Small intestine (tissue), 7 donors: ENCODE measurements around the gene TYW1B. TPM values are rescaled to one million over a fixed set of nuclear protein-coding genes. Genes with fewer than 3 reads are reported as not detected.
"Not testable (repeated sequence)": the region's sequence is repeated elsewhere in the genome, so short reads cannot be mapped to it uniquely, and the experiment has no call there.

Experiments
- DNase-seq, 2 donors: peaks; one replicate each; pipeline versions ENCODE4 v3.0.0 to v3.0.0-alpha.2; 2013
- FAIRE-seq: peaks from 2 replicates; lab custom pipeline; 2012; peaks lifted over from hg19 to GRCh38; lab: Jason Lieb, UNC
- H3K27ac ChIP-seq, 3 donors: one replicate each; pipeline ENCODE4 v1.5.1; 2013; ENCODE audit warnings: low read length in 2 of 3, mild to moderate bottlenecking in 2 of 3, control low read depth in 1 of 3, inconsistent platforms in 1 of 3, low read depth in 1 of 3, moderate library complexity in 1 of 3
- H3K27me3 ChIP-seq, 3 donors: one replicate each; pipeline ENCODE4 v1.6.1; 2013; ENCODE audit warnings: low read length in 3 of 3, inconsistent platforms in 1 of 3; ENCODE audit not compliant: control insufficient read depth in 3 of 3, insufficient read depth in 3 of 3
- H3K36me3 ChIP-seq, 3 donors: one replicate each; pipeline ENCODE4 v1.6.1; 2013; ENCODE audit warnings: low read length in 3 of 3, inconsistent platforms in 1 of 3, low read depth in 1 of 3, mild to moderate bottlenecking in 1 of 3, moderate library complexity in 1 of 3; ENCODE audit not compliant: control insufficient read depth in 3 of 3, insufficient read depth in 2 of 3
- H3K4me1 ChIP-seq, 3 donors: one replicate each; pipeline ENCODE4 v1.6.1; 2013; ENCODE audit warnings: low read length in 2 of 3, inconsistent platforms in 1 of 3, low read depth in 1 of 3, mild to moderate bottlenecking in 1 of 3, moderate library complexity in 1 of 3; ENCODE audit not compliant: control insufficient read depth in 3 of 3, insufficient read depth in 2 of 3
- H3K4me3 ChIP-seq, 3 donors: one replicate each; pipeline ENCODE4 v1.5.1; 2013; ENCODE audit warnings: low read length in 3 of 3, control low read depth in 1 of 3, inconsistent platforms in 1 of 3, low read depth in 1 of 3, mild to moderate bottlenecking in 1 of 3, moderate library complexity in 1 of 3
- H3K9me3 ChIP-seq, 2 donors: one replicate each; pipeline ENCODE4 v1.6.1; 2013; ENCODE audit warnings: low read depth in 1 of 2, low read length in 1 of 2; ENCODE audit not compliant: control insufficient read depth in 2 of 2, insufficient read depth in 1 of 2
- WGBS, 3 donors: extraction: QIAGEN DNeasy Blood & Tissue Kit; methylation state at CpG; one replicate each; pipeline ENCODE4 v1.1.7; 2013; 5-methylcytosine and 5-hydroxymethylcytosine counted together
- polyA plus RNA-seq, 4 donors: library from polyadenylated mRNA; stranded (reverse) in 3 of 4; unstranded in 1 of 4; fragments of 200-250 nt in 3 of 4; fragments of 120-200 nt in 1 of 4; gene quantifications; one replicate each; pipeline versions ENCODE4 v1.2.1 to v1.2.3, GENCODE V29; 2013
- donor health status: healthy with polysubstance abuse.
- donor health status: control.
- donor health status: control.
- donor health status: Bipolar disorder and iron deficiency.
- donor health status: healthy.

The TYW1B gene
- polyA plus RNA-seq, 4 donors = 1.1 to 3.9 (median 2.0) TPM

- H3K9me3 ChIP-seq, H3K4me3 ChIP-seq, H3K27me3 ChIP-seq, DNase-seq, FAIRE-seq, H3K27ac ChIP-seq, H3K4me1 ChIP-seq, H3K36me3 ChIP-seq: not testable (repeated sequence)
- 30 to 39% (median 38%) methylated on average over 2 of the region's 2 CpGs for WGBS, 3 donors
These were observed 292.0 kb downstream of the TYW1B start for GRCh38 chr7:72536038-72536437.

GRCh38 chr7:72531048-72531447 is 297.0 kb downstream of the TYW1B start:
- not testable (repeated sequence) for H3K36me3 ChIP-seq, DNase-seq, H3K4me3 ChIP-seq, H3K9me3 ChIP-seq, FAIRE-seq, H3K27me3 ChIP-seq, H3K4me1 ChIP-seq, H3K27ac ChIP-seq
- WGBS, 3 donors = 77 to 94% (median 91%) methylated on average over 2 of the region's 3 CpGs

Other genes with a start within 250 kb of the TYW1B start
- 10 to 100 TPM; 13.5 to 42.7 (median 19.0) TPM for gene POM121, start 96.9 kb upstream of the TYW1B start, polyA plus RNA-seq
- 1 to 10 TPM in 3 of 4 donors, under 1 TPM in 1; 0.46 to 1.4 (median 1.2) TPM for gene TRIM74, start 141.3 kb upstream of the TYW1B start, polyA plus RNA-seq
- under 1 TPM in 1 of 4 donors, not detected in 3; 0.28 TPM for gene SPDYE8, start 201.6 kb upstream of the TYW1B start, polyA plus RNA-seq
- gene SPDYE11, start 229.7 kb upstream of the TYW1B start, polyA plus RNA-seq = under 1 TPM in 1 of 4 donors, not detected in 3; 0.41 TPM